Measurements from ENCODE around the gene GSTM5.

Gene GSTM5

DNA sequence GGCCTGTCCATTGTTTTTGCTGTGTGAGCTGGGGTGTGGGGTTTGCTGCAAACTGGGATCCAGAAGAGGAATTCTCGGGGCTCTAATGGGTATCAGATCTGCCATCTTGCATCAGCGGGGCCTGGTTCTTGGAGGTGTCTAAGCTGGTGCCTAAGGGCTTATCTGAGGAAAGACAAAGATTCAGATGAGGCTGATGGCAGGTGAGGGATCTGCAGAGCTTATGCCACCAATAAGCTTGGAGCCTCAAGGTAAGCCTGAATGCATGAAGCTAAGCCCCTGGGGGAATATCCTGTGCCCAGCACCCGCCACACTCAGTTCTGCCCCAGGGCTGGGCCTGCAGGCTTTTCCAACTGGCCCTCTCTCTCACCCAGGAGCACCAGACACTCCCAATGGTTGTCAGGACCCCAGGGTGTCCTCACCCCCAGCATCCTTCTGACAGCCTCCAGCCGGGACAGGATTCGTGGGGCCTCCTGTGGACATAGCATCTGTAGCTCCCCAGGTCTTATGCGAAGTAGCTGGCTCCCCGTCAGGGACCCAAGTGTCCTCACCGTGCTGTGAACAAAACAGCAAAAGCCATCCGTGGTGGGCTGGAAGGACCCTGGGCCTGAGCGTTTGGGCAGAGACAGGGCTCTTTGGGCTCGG is 38.3 kb downstream of the GSTM5 start:
- TF ChIP-seq GABPA (IDR thresholded peaks at IDR 0.05; ENCODE audit: low read depth) (no peak), POLR2AphosphoS5 (IDR thresholded peaks at IDR 0.05; ENCODE audit: low read depth) (no peak)
- TF ChIP-seq, protein P1, sequence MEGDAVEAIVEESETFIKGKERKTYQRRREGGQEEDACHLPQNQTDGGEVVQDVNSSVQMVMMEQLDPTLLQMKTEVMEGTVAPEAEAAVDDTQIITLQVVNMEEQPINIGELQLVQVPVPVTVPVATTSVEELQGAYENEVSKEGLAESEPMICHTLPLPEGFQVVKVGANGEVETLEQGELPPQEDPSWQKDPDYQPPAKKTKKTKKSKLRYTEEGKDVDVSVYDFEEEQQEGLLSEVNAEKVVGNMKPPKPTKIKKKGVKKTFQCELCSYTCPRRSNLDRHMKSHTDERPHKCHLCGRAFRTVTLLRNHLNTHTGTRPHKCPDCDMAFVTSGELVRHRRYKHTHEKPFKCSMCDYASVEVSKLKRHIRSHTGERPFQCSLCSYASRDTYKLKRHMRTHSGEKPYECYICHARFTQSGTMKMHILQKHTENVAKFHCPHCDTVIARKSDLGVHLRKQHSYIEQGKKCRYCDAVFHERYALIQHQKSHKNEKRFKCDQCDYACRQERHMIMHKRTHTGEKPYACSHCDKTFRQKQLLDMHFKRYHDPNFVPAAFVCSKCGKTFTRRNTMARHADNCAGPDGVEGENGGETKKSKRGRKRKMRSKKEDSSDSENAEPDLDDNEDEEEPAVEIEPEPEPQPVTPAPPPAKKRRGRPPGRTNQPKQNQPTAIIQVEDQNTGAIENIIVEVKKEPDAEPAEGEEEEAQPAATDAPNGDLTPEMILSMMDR (IDR thresholded peaks at IDR 0.05; ENCODE audit: insufficient read depth, low read length), result no peak
- TF ChIP-seq, protein P2, sequence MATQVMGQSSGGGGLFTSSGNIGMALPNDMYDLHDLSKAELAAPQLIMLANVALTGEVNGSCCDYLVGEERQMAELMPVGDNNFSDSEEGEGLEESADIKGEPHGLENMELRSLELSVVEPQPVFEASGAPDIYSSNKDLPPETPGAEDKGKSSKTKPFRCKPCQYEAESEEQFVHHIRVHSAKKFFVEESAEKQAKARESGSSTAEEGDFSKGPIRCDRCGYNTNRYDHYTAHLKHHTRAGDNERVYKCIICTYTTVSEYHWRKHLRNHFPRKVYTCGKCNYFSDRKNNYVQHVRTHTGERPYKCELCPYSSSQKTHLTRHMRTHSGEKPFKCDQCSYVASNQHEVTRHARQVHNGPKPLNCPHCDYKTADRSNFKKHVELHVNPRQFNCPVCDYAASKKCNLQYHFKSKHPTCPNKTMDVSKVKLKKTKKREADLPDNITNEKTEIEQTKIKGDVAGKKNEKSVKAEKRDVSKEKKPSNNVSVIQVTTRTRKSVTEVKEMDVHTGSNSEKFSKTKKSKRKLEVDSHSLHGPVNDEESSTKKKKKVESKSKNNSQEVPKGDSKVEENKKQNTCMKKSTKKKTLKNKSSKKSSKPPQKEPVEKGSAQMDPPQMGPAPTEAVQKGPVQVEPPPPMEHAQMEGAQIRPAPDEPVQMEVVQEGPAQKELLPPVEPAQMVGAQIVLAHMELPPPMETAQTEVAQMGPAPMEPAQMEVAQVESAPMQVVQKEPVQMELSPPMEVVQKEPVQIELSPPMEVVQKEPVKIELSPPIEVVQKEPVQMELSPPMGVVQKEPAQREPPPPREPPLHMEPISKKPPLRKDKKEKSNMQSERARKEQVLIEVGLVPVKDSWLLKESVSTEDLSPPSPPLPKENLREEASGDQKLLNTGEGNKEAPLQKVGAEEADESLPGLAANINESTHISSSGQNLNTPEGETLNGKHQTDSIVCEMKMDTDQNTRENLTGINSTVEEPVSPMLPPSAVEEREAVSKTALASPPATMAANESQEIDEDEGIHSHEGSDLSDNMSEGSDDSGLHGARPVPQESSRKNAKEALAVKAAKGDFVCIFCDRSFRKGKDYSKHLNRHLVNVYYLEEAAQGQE (IDR thresholded peaks at IDR 0.05; ENCODE audit: insufficient replicate concordance, low read depth), result no peak
- DNase-seq (ENCODE audit: low read depth in 1 of 2, low spot score in 1 of 2), result no peak

DNA sequence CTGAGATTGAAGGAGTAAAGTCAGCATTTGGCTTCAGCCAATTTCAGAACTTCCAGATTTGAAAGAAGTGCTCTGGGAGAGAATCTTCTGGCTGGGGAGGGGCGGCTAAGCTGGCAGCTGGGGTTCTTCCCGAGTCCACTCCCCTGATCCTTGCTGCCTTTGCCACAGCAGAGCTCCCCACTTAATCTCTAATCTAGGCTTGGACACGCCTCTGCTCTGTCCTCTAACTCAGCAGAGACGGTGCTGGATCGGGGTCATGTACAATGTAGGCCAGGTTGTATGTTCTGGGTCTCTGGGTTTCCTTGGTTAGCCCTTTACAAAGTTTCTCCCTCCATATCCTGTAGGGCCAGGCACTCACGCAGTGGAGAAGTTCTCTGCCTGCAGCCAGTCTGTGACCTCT is 38.9 kb downstream of the GSTM5 start:
- H3K27me3 ChIP-seq (ENCODE audit: insufficient read depth, poor library complexity, severe bottlenecking), result no peaks in the 10 kb centered on the region
- no peak overlapping the region for H3K27ac ChIP-seq (replicated peaks)
- no peak overlapping the region for H3K4me3 ChIP-seq (replicated peaks; ENCODE audit: insufficient read depth, low read length)
- no peak for TF ChIP-seq SPI1 (IDR thresholded peaks at IDR 0.05; ENCODE audit: borderline replicate concordance, low read depth)
- TF ChIP-seq, protein P1 (IDR thresholded peaks at IDR 0.05; ENCODE audit: insufficient read depth, low read length), result no peak
- TF ChIP-seq GABPA (IDR thresholded peaks at IDR 0.05; ENCODE audit: low read depth), result no peak
- TF ChIP-seq, protein P2 (IDR thresholded peaks at IDR 0.05; ENCODE audit: insufficient replicate concordance, low read depth), result no peak
- TF ChIP-seq POLR2AphosphoS5 (IDR thresholded peaks at IDR 0.05; ENCODE audit: low read depth), result no peak
- no peak for DNase-seq (ENCODE audit: low read depth in 1 of 2, low spot score in 1 of 2)

More for the DNA sequence above, 38.3 kb downstream of the GSTM5 start:
- Histone ChIP-seq H3K27me3 (ENCODE audit: insufficient read depth, poor library complexity, severe bottlenecking) (no peaks in the 10 kb centered on the region), H3K27ac (replicated peaks) (no peak overlapping the region), H3K4me3 (replicated peaks; ENCODE audit: insufficient read depth, low read length) (no peak overlapping the region)

DNA sequence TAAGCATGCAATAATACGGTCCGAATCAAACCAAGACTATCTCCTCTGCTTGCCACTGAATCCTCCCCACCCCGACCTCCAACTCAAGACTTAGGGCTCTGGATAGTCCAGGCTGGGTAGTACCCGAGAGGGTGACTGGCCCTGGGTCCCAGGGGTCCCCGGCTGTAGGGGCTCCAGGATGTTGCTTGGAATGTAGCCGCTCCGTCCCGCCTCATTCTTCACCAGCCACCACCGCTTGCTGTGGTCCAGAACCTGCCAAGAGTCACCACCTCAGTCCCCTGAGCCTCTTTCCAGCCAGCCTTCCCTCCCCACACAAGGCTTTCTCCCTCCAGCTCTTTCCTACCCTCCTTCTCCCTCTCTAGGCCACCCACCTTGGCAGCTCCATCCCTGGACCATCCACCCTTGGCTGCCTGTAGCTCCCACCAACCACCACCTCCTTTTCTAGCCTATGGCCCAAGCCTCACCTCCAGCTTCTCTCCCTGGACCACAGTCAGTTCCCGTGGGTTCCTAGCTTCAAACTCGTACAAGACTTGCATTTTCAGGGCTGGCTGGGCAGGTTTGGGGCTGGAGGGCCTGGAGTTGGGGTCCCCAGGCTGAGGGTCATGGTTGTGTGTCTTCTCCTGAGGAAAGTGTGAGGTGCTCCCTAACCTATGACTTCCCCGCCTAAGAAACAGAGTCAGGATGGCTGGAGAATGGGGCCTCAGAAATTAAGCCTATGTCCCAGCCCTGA is 39.6 kb downstream of the GSTM5 start:
- no peaks in the 10 kb centered on the region for H3K27me3 ChIP-seq (ENCODE audit: insufficient read depth, poor library complexity, severe bottlenecking)
- TF ChIP-seq, protein P2 (IDR thresholded peaks at IDR 0.05; ENCODE audit: insufficient replicate concordance, low read depth), result no peak
- H3K4me3 ChIP-seq (replicated peaks; ENCODE audit: insufficient read depth, low read length), result no peak overlapping the region
- no peak for DNase-seq (ENCODE audit: low read depth in 1 of 2, low spot score in 1 of 2)
- no peak overlapping the region for H3K27ac ChIP-seq (replicated peaks)
